Measurements from ENCODE around the gene DDR2.

Gene DDR2

GRCh38 chr1:162688931-162689330 is 56.7 kb downstream of the DDR2 start:
- peaks cover 3% of the 10 kb centered on the region for H3K4me1 ChIP-seq (ENCODE audit: control insufficient read depth, insufficient read depth, low read depth, low read length)
- H3K18ac ChIP-seq (ENCODE audit: low read depth in 1 of 2, low read length in 2 of 2), result no peak overlapping the region
- H2AFZ ChIP-seq (ENCODE audit: low read depth, low read length), result no peak overlapping the region
- no peak overlapping the region for H3K4me3 ChIP-seq (ENCODE audit: insufficient read depth in 1 of 2, low read depth in 1 of 2, low read length in 2 of 2)
- no peak overlapping the region for H3K27ac ChIP-seq (ENCODE audit: low read length, poor library complexity, severe bottlenecking)
- H3K9ac ChIP-seq (ENCODE audit: low read length), result no peak overlapping the region
- peak overlapping the region in 1 of 2 experiments; percentile 70 for H3K4ac ChIP-seq (ENCODE audit: low read depth in 1 of 2, low read length in 2 of 2)
- H2BK120ac ChIP-seq (ENCODE audit: low read depth, low read length), result no peak overlapping the region
- H3K23ac ChIP-seq (ENCODE audit: low read length in 2 of 2), result no peak overlapping the region
- H2AK5ac ChIP-seq (ENCODE audit: low read length, severe bottlenecking), result no peak overlapping the region
- H2BK15ac ChIP-seq (ENCODE audit: low read depth, poor library complexity, severe bottlenecking), result no peak overlapping the region
- no peak overlapping the region for H2BK5ac ChIP-seq (ENCODE audit: low read depth, low read length, poor library complexity, severe bottlenecking)
- no peak overlapping the region for H4K8ac ChIP-seq (ENCODE audit: low read length)
- H3K14ac ChIP-seq (ENCODE audit: low read length in 2 of 2), result no peak overlapping the region
- H3K9me3 ChIP-seq (ENCODE audit: control insufficient read depth, low read length), result no peaks in the 10 kb centered on the region
- H3K36me3 ChIP-seq (ENCODE audit: control insufficient read depth in 1 of 2, insufficient read depth in 2 of 2, low read depth in 1 of 2, low read length in 2 of 2), result peaks cover 0 to 32% of the 10 kb centered on the region in 2 experiments
- WGBS, result 98% methylated on average over 5 of the region's 5 CpGs
- peaks cover 31% of the 10 kb centered on the region for H3K79me1 ChIP-seq (replicated peaks; ENCODE audit: low read length, poor library complexity, severe bottlenecking)
- H4K91ac ChIP-seq (ENCODE audit: low read length), result no peak overlapping the region
- H3K27me3 ChIP-seq (ENCODE audit: control insufficient read depth in 1 of 2, insufficient read depth in 1 of 2, low read length in 2 of 2), result no peaks in the 10 kb centered on the region
- H2BK12ac ChIP-seq (ENCODE audit: low read length in 2 of 2), result no peak overlapping the region
- H3K4me2 ChIP-seq (ENCODE audit: low read length, poor library complexity, severe bottlenecking), result no peak overlapping the region
- no peak for DNase-seq

- peaks cover 3% of the 10 kb centered on the region for H3K4me1 ChIP-seq (ENCODE audit: control insufficient read depth, insufficient read depth, low read depth, low read length)
- peak overlapping the region; percentile 49 for H3K27ac ChIP-seq (ENCODE audit: low read length, poor library complexity, severe bottlenecking)
- H3K4ac ChIP-seq (ENCODE audit: low read depth in 1 of 2, low read length in 2 of 2), result peak overlapping the region in 1 of 2 experiments; percentile 7
- peak overlapping the region in 1 of 2 experiments; percentile 2 for H3K4me3 ChIP-seq (ENCODE audit: insufficient read depth in 1 of 2, low read depth in 1 of 2, low read length in 2 of 2)
- no peak overlapping the region for H4K8ac ChIP-seq (ENCODE audit: low read length)
- H2BK120ac ChIP-seq (ENCODE audit: low read depth, low read length), result no peak overlapping the region
- H3K18ac ChIP-seq (ENCODE audit: low read depth in 1 of 2, low read length in 2 of 2), result no peak overlapping the region
- no peak overlapping the region for H2AFZ ChIP-seq (ENCODE audit: low read depth, low read length)
- WGBS, result 88% methylated on average over 2 of the region's 5 CpGs
- H3K9ac ChIP-seq (ENCODE audit: low read length), result peak overlapping the region; percentile 75
- no peak overlapping the region for H3K4me2 ChIP-seq (ENCODE audit: low read length, poor library complexity, severe bottlenecking)
- peaks cover 30% of the 10 kb centered on the region for H3K79me1 ChIP-seq (replicated peaks; ENCODE audit: low read length, poor library complexity, severe bottlenecking)
- H2BK5ac ChIP-seq (ENCODE audit: low read depth, low read length, poor library complexity, severe bottlenecking), result no peak overlapping the region
- no peak overlapping the region for H2BK15ac ChIP-seq (ENCODE audit: low read depth, poor library complexity, severe bottlenecking)
- H3K23ac ChIP-seq (ENCODE audit: low read length in 2 of 2), result no peak overlapping the region
- peak overlapping the region in 1 of 2 experiments; percentile 64 for H2BK12ac ChIP-seq (ENCODE audit: low read length in 2 of 2)
- H3K9me3 ChIP-seq (ENCODE audit: control insufficient read depth, low read length), result no peaks in the 10 kb centered on the region
- peaks cover 0 to 32% of the 10 kb centered on the region in 2 experiments for H3K36me3 ChIP-seq (ENCODE audit: control insufficient read depth in 1 of 2, insufficient read depth in 2 of 2, low read depth in 1 of 2, low read length in 2 of 2)
- H4K91ac ChIP-seq (ENCODE audit: low read length), result no peak overlapping the region
- peak overlapping the region; percentile 87 for H2AK5ac ChIP-seq (ENCODE audit: low read length, severe bottlenecking)
- no peak overlapping the region for H3K14ac ChIP-seq (ENCODE audit: low read length in 2 of 2)
- H3K27me3 ChIP-seq (ENCODE audit: control insufficient read depth in 1 of 2, insufficient read depth in 1 of 2, low read length in 2 of 2), result no peaks in the 10 kb centered on the region
- no peak for DNase-seq
These were observed 57.7 kb downstream of the DDR2 start for GRCh38 chr1:162689745-162690671.

- DNase-seq, result peak; percentile 80
- peak overlapping the region; percentile 70 for H2BK15ac ChIP-seq (ENCODE audit: low read depth, poor library complexity, severe bottlenecking)
- peaks cover 0 to 32% of the 10 kb centered on the region in 2 experiments for H3K36me3 ChIP-seq (ENCODE audit: control insufficient read depth in 1 of 2, insufficient read depth in 2 of 2, low read depth in 1 of 2, low read length in 2 of 2)
- no peaks in the 10 kb centered on the region for H3K9me3 ChIP-seq (ENCODE audit: control insufficient read depth, low read length)
- peak overlapping the region in 1 of 2 experiments; percentile 37 for H3K18ac ChIP-seq (ENCODE audit: low read depth in 1 of 2, low read length in 2 of 2)
- H3K4me3 ChIP-seq (ENCODE audit: insufficient read depth in 1 of 2, low read depth in 1 of 2, low read length in 2 of 2), result no peak overlapping the region
- H3K9ac ChIP-seq (ENCODE audit: low read length), result peak overlapping the region; percentile 75
- H2BK5ac ChIP-seq (ENCODE audit: low read depth, low read length, poor library complexity, severe bottlenecking), result no peak overlapping the region
- no peak overlapping the region for H3K23ac ChIP-seq (ENCODE audit: low read length in 2 of 2)
- H2BK120ac ChIP-seq (ENCODE audit: low read depth, low read length), result no peak overlapping the region
- no peaks in the 10 kb centered on the region for H3K27me3 ChIP-seq (ENCODE audit: control insufficient read depth in 1 of 2, insufficient read depth in 1 of 2, low read length in 2 of 2)
- no peak overlapping the region for H4K8ac ChIP-seq (ENCODE audit: low read length)
- peaks cover 25% of the 10 kb centered on the region for H3K79me1 ChIP-seq (replicated peaks; ENCODE audit: low read length, poor library complexity, severe bottlenecking)
- peaks cover 3% of the 10 kb centered on the region for H3K4me1 ChIP-seq (ENCODE audit: control insufficient read depth, insufficient read depth, low read depth, low read length)
- WGBS, result 18% methylated on average over 6 of the region's 7 CpGs
- no peak overlapping the region for H3K4ac ChIP-seq (ENCODE audit: low read depth in 1 of 2, low read length in 2 of 2)
- peak overlapping the region; percentile 62 for H3K27ac ChIP-seq (ENCODE audit: low read length, poor library complexity, severe bottlenecking)
- no peak overlapping the region for H2AK5ac ChIP-seq (ENCODE audit: low read length, severe bottlenecking)
- H2AFZ ChIP-seq (ENCODE audit: low read depth, low read length), result no peak overlapping the region
- H2BK12ac ChIP-seq (ENCODE audit: low read length in 2 of 2), result peak overlapping the region in 1 of 2 experiments; percentile 92
- H3K14ac ChIP-seq (ENCODE audit: low read length in 2 of 2), result no peak overlapping the region
- no peak overlapping the region for H4K91ac ChIP-seq (ENCODE audit: low read length)
- H3K4me2 ChIP-seq (ENCODE audit: low read length, poor library complexity, severe bottlenecking), result no peak overlapping the region
These were observed 58.6 kb downstream of the DDR2 start for GRCh38 chr1:162690672-162691434.
